Esophagus mucosa (tissue), 1 donor: ENCODE results near the gene DPH3. TPM values are rescaled to one million over a fixed set of nuclear protein-coding genes. Genes with fewer than 3 reads are reported as not detected.

Experiments
- ATAC-seq: fragments of 200-7000 bp; cut with Tn5 transposase; one replicate; pipeline ENCODE4 v1.9.1; 2020
- total RNA-seq: library from RNA; stranded (reverse); gene quantifications from one replicate; pipeline ENCODE4 v1.2.4, GENCODE V29; 2023
- donor health status: DM: yes; HTN: yes; CAD: no.

DPH3 gene
- total RNA-seq, 1 donor from 2014 or later: 12.2 TPM

DNA sequence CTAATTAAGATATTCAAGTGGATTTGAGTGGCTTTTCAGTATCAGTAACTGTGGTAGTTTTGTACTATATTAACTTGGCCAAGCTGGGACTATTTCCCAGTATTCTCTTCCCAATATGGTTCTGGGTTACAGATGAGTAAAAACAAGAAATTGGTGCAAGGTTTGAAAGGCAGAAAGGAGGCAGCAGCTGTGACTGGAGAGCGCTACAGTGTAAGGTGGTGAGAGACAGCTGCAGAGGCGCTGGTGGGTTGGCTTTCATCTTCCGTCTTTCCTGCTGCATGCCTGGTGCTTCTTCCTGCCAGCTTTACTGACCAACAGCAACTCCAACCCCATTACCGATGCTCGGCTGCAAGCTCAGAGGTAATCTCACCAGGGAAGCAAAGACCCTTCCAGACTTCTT, 9.8 kb downstream of the DPH3 start:
- ATAC-seq: no peak

DNA sequence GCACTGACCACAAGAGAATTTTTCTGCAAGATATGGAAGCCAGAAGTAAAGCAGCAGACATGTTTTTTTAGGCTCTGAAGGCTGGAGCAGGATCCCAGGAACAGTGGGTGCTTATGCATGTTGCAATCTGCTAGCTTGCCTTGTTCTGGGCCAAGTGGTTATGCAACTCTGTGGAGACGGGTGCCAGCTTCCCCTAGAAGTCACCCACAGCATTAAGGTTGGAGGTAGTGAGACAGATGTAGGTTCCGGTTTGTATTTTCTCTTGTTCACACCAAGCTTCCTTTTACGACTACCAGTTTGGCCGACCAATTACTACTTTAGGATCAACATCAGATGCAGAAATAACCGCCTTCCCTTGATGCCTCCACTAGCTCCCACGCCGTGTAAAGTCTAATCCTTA, 11.1 kb downstream of the DPH3 start:
- ATAC-seq: peak; percentile 69

DNA sequence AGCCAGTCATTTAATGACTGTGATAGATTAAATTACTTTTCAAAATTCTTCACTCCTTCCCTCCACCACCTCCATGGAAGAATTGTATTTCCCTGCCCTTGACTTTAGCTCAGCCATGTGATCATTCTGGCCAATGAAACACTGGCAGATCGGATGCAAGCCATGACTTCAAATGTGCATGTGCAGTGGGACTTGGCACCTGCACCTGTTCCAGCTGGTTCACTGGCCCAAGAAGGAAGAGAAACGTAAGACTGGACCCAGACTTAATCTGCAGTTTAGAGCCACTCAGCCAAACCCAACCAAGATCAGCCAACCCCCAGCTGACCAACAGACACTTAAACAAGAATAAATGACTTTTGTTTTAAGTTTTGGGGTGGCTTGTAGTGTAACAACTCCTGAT, 11.8 kb downstream of the DPH3 start:
- ATAC-seq: no peak

DNA sequence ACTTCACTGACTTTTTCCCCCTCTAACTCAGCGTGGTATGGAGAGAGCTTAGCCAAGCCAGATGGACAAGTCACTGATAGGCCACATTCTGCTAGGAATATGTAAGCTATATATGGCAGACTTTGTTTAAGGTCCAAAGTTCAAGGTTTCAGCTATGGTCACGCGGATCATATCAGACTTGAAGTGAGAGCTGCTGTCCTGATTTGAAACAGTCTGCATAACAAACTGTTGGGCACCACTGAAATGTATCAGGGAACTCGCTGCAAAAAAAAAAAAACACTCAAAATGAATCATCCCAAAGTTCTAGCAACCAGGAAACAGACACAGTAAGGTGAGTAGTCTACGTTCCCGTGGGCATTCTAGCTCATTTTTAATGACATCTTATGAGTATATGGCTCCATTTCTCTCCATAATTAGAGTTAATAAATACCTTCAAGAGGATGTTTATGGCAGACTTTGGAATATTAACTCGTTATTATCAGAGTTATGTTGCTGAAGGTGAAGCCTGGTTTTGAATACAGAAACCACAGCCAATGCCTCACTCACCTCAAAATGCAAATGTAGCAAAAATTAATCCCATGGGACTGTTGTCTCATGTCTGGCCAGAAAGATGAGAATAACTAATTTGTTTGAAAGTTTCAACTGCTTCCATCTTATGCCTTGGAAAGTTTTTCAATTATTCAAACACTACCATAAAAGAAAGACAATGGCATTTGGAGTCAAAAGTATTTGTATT, 12.3 kb downstream of the DPH3 start:
- no peak for ATAC-seq

DNA sequence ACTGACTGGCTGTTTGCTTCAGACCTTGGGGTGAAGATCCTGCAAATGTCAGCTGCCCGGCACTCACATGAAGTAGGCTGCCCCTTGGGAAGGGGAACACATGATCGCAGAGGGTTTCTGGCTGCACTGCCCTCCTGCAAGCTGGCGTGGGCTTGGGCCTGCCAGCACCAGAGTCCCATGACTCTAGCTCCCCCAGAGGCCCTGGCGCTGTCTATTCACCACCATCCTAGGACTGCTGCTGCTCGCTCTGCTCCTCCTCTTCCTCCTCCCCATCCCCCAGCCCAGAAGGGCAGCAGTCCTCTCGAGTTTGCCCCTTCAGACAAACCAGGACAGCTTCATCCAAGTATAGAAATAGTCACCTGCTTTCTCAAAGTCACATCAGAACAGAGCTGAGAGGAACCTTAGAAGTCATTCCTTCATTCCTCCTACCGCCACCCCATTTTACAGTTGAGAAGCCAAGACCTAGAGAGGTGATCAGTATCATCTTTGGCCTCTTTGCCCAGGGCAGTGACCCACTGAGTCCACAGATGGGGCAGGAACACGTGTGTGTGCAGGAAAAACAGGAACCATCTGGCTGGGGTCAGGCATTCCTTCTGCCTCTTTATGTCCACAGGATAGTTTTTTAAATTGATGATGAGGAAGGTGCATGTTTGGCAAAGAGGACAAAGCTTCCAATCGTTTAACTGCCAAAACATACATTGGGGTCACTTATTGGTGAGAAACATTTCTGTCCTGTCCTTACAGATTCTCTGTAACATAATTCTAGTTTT, 13.2 kb downstream of the DPH3 start:
- no peak for ATAC-seq

DNA sequence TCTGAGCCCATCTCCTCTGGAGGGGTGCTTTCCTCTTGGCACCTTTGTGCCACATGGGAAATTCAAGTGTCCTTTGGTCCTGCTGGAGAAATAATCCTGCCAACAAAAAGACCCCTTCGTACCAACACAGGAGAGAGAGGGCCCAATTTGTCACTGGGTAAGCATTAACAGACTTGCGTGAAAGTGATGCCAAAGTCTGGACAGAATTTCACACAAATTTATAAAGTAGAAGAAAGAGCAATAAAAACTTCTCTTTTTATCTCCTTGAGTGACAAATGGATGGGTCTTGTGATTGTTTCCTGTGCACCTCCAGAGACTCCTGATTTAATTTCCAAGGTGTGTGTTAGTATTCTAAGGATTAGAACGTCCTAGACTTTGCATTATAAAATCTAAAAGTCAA, 14.9 kb downstream of the DPH3 start:
- no peak for ATAC-seq

DNA sequence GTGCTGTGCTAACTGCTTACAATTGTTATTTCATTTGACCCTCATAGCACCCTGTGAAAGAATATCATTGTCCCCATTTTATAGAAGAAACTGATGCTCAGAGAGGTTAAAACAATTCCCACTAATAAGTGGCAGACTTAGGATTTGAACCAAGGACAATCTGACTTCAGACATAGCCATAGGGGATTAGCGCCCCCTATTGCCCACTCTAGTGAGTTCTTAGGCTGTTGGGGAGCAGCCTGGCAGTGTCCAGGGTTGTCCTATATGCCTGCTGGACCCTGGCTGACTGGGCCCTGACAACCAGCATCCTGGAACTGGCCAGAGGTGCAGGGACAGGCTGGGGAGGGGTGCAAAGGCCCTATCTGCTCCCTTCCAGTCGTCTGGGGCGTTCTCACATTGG, 15.4 kb downstream of the DPH3 start:
- no peak for ATAC-seq

DNA sequence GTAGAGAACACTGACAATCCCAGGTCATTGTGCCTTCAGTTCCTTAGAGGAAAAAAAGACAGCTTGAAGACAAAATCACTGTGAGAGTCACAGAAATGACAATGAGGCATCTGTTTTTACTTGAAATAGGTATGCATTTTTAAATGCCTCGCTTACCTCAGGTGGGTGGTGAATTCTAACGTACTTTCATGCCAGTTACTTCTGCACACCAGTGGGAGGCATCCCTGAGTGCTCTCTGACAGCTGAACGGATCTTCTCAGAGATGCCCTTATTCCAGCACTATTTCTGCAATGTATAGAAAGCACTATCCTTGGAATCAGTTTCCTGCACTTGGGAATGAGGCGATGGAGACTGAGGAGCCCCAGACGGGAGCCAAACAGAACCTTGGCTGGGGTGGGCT, 16.2 kb downstream of the DPH3 start:
- no peak for ATAC-seq

DNA sequence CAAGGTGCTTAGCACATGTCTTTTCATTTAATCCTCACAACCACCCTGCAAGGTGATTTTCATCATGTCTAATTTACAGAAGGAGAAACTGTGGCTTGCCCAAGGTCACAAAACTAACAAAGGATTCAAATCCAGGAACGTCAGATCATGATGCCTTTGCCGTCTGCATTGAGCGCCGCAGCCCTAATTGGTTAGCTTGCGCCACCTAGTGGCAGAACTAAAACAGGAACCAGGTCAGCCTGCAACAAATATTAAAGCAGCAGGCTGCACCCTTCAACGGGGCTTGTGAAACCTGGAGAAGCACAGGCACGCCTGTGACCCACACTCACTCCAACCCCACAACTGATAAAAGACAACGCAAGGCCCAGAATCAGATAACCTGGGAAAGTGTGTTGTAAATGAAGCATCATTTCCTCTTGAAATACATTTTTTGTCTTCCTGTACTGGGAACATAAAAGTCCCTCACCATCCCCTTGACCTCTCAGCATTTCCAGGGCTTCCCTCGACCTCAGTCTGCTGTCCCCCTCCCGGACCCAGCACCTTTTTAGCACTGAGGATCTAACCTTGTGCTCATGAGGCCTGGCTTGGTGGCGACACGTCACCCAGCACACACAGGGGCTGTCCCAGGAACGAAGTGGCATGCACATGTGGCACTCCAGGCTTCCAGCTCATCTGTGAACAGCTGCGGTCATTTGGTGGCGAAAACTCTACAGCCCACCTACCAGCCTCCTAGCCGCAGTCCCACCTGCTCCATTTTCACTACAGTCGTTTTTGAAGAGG, 17.3 kb downstream of the DPH3 start:
- peak; percentile 82 for ATAC-seq

DNA sequence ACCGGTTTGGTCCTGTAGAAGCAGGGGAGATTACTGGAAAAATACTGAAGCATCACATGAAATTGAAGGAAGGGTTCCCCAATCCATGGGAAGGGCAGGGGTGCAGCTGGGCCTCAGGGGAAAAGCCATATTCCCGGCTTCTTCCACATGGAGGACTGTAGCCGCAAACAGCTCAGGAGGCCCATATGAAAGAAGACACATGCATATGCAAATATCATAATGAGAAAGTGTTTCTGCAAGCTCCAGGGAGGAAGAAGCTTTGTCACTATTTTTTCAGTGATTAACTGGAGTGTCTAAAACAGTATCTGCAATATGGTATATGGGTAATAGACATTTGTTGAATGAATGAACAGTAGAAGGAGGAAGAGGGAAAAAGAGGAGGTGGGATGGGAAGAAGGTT, 19.1 kb downstream of the DPH3 start:
- no peak for ATAC-seq

DNA sequence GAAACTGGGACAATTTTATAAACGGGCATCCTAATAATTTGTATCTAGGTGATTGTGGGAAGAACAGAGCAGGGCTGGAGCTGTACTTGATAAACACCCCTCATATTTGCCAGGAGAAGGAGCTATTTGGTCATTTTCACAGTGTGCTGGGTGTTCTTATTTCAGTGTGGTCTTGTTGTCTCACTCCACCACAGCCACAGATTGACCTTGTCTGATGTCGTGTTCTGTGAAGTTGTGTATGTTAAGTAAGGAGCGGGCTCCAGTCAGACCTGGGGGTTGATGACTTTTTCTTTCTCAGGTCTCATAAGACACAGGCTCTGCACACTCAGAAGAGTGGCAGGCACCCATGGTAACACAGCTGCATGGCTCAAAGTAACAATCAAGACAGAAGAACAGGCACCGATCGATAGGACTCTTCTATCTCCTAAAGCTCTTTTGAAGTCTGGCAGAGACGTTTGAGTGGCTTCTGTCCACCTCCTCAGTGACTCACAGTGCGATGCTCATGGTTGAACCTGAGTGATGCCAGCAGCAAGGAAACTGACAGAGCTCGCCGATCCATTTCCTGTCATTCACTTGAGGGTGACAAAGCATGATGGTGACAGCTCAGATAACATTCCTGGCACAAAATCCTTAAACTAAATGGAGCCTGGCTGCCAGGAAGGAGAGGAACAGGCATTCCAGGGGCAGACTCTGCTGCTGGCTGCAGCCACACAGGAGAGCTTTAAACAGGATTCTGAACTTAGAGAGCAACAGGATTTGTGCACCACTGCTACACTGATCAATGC, 20.8 kb downstream of the DPH3 start:
- ATAC-seq: peak; percentile 41

DNA sequence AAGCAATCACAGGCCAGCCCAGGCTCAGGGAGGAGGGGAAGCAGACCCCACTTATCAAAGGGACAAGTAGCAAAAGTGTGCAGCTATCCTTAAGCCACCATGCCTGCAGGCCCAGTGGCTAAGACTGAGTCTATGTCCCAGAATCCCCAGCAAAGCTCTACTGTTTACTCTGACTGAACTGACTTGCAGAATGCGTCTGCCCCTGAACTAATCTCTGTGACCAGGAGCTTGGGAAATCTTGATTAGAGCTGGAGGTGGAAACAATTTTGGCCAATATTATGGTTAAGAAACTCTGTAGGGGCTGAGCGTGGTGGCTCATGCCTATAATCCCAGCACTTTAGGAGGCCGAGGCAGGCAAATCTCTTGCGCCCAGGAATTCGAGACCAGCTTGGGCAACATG, 22.6 kb downstream of the DPH3 start:
- no peak for ATAC-seq

DNA sequence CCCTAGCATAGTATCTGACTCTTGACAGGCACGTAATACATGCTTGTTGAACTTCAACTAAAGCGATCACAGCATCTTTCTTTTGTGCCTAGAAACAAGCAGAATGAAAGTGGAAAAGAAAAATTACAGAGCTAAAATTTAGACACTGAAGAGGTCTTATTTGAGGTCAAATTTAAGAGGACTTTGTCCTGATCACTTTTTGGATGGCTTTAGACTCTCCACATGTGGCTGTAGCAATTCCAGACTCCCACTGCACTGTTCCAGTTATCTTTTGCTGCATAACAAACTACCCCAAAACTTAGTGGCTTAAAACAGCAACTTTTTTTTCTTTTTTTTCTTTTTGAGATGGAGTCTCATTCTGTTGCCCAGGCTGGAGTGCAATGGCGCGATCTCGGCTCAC, 23.5 kb downstream of the DPH3 start:
- no peak for ATAC-seq

DNA sequence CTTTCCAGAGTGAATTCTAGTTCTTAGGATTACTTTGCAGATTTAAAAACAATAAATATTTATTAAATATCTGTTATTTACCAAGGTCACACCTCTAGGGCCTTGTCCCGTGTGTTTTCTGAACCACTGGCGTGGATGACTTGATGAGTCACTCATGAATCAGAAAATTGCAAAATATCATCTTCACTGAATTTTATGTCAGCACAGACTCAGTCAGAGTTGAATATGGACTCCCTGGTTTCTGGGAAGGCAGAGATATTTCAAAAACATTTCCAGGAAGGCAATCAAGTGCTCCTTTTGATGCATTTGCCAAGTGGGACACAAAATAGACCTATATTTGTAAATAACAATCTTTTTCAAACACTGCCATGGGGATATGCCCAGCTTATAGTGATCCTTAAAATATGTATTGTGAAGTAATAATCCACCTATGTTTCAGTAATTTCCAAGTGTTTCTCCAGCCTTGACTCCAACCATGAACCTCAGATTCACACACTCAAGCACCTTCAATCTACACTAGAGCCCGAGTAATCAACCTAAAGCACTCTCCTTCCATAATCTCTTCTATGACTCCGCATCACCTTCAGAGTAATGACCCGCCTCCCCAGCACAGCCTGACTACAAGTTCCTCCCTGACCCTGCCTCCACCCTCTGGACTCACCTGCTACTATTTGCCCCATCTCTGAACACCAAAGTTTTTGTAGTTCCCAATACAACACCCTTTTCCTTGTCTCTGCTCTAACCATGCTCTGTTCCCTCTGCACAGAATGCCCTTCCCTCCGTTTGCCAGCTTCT, 24.3 kb downstream of the DPH3 start:
- ATAC-seq: peak; percentile 74

DNA sequence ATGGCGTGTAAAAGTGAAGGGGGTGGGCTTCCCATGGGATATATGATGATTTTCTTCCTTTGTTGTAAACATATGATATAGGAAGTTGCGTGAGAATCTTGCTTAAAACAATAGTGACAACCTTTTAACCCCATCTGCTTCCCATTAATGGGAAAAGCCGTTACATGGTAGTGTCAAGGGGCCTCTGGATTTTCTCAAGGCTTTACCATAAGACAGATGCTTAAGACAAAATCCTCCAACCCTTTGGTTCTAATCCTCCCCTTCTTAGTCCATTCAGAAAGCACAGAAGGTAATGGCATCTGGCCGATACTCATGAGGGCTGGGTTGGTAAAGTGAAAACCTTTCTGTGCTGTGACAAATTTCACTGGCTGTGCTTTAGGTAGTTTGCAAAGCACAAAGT, 25.0 kb downstream of the DPH3 start:
- ATAC-seq: peak; percentile 41

DNA sequence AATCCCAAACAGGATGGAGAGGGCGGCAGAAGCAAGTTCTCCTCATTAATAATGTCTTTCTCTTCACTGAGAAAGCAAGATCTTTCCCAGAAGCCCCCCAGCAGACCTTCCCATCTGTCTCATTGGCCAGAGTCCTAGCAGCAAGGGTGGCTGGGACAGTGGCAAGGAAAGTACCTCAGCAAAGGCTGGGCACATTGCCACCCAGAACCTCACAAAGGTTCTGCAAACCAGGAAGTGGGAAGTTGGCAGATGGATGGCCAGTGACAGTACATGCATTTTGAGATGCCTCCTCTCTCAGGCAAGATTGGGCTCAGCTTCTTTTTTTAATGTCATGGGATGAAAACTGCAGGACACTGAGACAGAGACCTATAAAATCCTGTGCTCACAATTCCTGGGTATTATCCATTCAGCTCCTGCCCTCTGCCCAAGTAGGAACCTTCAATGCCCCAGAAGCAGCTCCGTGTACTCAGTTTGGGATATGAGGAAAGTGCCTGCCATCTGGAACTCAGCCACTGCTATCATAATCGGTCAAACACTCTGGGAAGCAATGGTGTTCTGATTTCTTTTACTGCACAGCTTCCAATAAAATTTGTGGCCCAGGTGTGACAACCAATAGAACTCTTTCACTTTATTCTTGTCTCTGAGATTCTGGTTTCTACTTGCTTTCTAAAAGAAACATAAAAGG, 25.5 kb downstream of the DPH3 start:
- ATAC-seq: no peak

DNA sequence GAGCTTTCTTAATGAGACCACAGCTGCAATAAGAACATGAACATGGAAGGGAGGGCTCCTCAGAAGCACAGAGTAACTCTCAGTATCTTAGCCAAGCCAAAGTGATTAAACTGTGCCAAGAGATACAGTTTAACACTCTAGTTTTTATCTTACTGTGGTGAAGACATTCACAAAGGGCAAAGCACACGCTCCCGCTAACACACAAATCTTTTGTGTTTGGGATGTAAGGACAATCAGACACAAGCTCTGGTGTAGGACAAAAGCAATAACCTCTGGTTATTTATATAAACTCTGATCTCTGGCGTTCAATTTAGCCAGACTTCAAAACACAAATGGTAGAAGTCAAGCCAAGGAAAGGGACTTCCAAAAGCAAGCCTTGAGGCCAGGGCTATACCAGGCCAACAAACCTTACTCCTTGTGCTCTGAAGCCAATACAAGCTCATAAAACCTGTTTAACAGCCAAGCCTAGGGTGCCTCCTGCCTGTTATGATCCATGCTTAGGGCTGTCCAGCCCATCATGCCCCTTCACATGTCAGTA, 27.8 kb downstream of the DPH3 start:
- peak; percentile 41 for ATAC-seq

DNA sequence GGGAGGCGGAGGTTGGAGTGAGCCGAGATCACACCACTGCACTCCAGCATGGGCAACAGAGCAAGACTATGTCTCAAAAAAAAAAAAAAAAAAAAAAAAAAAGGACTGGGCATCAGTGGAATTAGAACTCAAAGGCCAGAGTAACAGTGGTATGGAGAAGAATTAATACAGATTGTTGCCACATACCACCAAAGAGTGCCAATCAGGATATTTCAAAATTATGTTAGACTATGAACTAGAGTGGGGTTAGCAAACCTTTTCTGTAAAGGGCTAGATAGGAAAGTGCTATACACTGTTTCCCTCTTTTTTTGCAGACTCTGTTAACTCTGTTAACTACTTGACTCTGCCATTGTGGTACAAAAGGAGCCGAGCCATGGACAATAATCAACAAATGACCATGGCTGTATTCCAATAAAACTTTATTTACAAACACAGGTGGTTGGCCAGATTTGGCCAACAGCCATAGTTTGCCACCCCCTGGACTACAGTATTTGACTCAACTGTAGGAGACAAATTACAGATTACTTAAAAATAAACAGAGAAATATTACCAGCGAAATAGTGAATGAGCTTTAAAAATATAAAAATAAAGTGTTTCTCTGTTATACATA, 28.6 kb downstream of the DPH3 start:
- no peak for ATAC-seq

DNA sequence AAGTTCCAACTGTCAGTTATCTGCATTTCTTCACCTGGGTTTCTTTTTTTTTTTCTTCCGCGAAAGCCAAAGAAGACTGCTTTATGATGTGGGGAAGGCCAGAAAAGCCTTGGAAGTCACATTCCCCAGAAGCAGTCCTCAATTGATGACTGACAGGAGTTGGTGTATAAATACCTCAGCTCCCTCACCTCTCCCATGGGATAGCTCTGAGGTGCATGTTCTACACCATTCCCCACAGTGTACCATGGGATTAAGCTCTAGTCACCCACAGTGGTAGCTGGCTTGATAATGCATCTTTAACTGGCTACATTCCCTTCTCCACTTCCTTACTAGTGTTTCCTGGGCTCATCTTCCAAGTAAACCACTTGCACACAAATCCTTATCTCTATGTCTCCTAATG, 30.5 kb downstream of the DPH3 start:
- no peak for ATAC-seq

DNA sequence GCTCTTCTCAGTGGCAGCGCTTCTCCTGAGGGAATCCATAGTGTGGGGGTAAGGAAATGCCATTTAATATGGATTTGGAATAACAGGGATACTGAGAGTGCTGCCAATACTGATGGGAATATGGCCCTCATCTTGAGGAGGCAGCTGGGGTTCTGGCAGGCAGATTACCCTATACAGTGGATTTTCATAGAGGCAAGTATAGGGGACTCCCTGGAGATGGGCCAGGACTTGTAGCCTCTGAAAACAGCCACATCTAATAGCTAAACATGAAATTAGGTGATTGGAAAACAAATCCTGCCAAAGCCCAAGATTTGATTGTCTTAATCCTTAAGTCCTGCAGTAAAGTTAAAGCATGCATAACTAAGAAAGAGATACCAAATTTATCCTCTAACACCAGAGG, 30.9 kb downstream of the DPH3 start:
- no peak for ATAC-seq

DNA sequence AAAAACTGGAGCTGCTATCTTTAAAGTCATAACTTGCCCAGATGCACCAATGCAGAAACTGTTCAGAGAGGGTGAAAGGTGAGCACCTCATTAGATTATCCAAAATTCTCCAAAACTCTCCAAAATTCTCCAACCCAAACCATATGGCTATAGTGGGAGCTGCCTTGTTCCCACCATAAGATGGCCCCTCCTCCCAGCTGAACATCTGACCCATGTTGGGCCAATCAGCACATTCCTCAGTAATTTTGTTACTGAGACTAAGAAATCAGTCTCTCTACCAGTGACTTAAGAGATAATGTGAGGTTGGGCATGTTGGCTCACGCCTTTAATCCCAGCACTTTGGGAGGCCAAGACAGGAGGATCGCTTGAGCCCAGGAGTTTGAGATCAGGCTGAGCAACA, 32.8 kb downstream of the DPH3 start:
- ATAC-seq: no peak
